Stomach (tissue), 4 donors: ENCODE data around the gene GRK1.

ENCODE experiments used
- POLR2A ChIP-seq, 4 donors: fragments of 450-650 bp; IDR thresholded peaks; one replicate each; pipeline ENCODE4 v1.6.1; 2016; ENCODE audit warnings: antibody characterized with exemption in 4 of 4, control low read depth in 2 of 4, mild to moderate bottlenecking in 1 of 4, moderate library complexity in 1 of 4
- POLR2AphosphoS5 ChIP-seq, 3 donors: sonication (generic); formaldehyde crosslinking; IDR thresholded peaks; one replicate each; pipeline ENCODE4 v1.6.1; 2016; ENCODE audit warnings: antibody characterized with exemption in 3 of 3
- TF ChIP-seq, protein P1 (sequence below), 7 experiments: fragments of 450-650 bp in 4 of 7; fragments of 200-600 bp in 3 of 7; sonication (generic) in 3 of 7; IDR thresholded peaks; one replicate each; pipeline ENCODE4 v1.5.1; 2016 to 2019; ENCODE audit warnings: antibody characterized with exemption in 7 of 7, control low read depth in 2 of 7, mild to moderate bottlenecking in 1 of 7

DNA sequence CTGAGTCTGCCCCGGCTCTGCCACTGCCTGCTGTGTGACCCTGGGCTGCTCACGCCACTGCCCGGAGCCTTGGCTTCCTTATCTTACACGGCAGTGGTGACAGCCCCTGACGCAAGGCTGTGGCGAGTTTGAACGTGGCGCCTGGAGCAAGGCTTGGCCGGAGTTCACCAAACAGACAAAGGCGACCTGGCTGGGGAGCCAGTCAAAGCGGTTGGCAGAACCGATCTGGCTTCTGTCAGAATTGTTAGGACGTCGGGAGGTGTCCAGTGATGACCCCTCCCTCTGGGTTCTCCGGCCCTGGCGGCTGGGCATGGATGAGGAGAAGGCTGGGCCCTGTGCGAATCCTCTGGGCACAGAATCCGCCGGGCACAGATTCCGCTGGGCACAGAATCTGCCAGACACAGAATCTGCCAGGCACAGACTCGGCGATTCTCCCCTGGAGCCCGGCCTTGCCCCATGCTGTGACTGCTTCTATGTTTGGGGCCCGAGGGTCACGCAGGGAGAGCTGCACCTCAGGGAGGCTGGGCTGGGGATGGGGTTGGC is 80.3 kb downstream of the GRK1 start:
- TF ChIP-seq, protein P1, sequence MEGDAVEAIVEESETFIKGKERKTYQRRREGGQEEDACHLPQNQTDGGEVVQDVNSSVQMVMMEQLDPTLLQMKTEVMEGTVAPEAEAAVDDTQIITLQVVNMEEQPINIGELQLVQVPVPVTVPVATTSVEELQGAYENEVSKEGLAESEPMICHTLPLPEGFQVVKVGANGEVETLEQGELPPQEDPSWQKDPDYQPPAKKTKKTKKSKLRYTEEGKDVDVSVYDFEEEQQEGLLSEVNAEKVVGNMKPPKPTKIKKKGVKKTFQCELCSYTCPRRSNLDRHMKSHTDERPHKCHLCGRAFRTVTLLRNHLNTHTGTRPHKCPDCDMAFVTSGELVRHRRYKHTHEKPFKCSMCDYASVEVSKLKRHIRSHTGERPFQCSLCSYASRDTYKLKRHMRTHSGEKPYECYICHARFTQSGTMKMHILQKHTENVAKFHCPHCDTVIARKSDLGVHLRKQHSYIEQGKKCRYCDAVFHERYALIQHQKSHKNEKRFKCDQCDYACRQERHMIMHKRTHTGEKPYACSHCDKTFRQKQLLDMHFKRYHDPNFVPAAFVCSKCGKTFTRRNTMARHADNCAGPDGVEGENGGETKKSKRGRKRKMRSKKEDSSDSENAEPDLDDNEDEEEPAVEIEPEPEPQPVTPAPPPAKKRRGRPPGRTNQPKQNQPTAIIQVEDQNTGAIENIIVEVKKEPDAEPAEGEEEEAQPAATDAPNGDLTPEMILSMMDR (IDR thresholded peaks at IDR 0.05), result no peak
- TF ChIP-seq POLR2A (IDR thresholded peaks at IDR 0.05) (no peak), POLR2AphosphoS5 (IDR thresholded peaks at IDR 0.05) (no peak)
